Erythroblast (primary cell): ENCODE data around the gene CTNS.

ENCODE experiments used
- GATA1 ChIP-seq: IDR thresholded peaks from 2 replicates; pipeline ENCODE4 v1.6.1; 2011; ENCODE audit warnings: low read depth, mild to moderate bottlenecking, control low read depth, low read length, moderate library complexity
- POLR2A ChIP-seq: IDR thresholded peaks from 2 replicates; pipeline ENCODE4 v1.6.1; 2011; ENCODE audit warnings: mild to moderate bottlenecking, low read length

- TF ChIP-seq POLR2A (no peak), GATA1 (no peak)
Observed at GRCh38 chr17:3688852-3689261, 52.3 kb downstream of the CTNS start.
